T-helper 17 cell (primary cell): ENCODE measurements around the gene FBXO39. TPM values are rescaled to one million over a fixed set of nuclear protein-coding genes. Genes with fewer than 3 reads are reported as not detected.
"Not testable (repeated sequence)": the region's sequence is repeated elsewhere in the genome, so short reads cannot be mapped to it uniquely, and the experiment has no call there.

ENCODE experiments used
- ATAC-seq: fragments of 150-1000 bp; cut with Tn5 transposase; 2 replicates; pipeline ENCODE4 v1.10.0; 2021; ENCODE audit warnings: mild to moderate bottlenecking, moderate library complexity
- DNase-seq, 3 donors: peaks; one replicate each; pipeline versions ENCODE4 v3.0.0 to v3.0.0-alpha.2; 2020 to 2021
- H3K9me3 ChIP-seq: one replicate; pipeline ENCODE4 v1.7.0; 2013; ENCODE audit warnings: low read length, mild to moderate bottlenecking; ENCODE audit not compliant: control insufficient read depth, poor library complexity, severe bottlenecking
- H3K27ac Mint-ChIP-seq: one replicate; pipeline ENCODE4 v1.8.0; 2022; ENCODE audit warnings: mild to moderate bottlenecking, moderate library complexity, mixed read lengths
- H3K27me3 Mint-ChIP-seq: one replicate; pipeline ENCODE4 v1.8.0; 2022; ENCODE audit warnings: mixed read lengths
- H3K36me3 Mint-ChIP-seq: one replicate; pipeline ENCODE4 v1.8.0; 2022; ENCODE audit warnings: low read depth, mixed read lengths
- H3K4me1 Mint-ChIP-seq: one replicate; pipeline ENCODE4 v1.8.0; 2022; ENCODE audit warnings: mild to moderate bottlenecking, mixed read lengths
- H3K4me3 Mint-ChIP-seq: one replicate; pipeline ENCODE4 v1.8.0; 2022; ENCODE audit warnings: mild to moderate bottlenecking, moderate library complexity, mixed read lengths
- total RNA-seq, 4 donors: library from RNA in 2 of 4; stranded (reverse) in 2 of 4; gene quantifications; one replicate each; pipeline ENCODE4 v1.2.3 and lab custom pipeline; 2022 to 2026

FBXO39 gene
- total RNA-seq, 2 donors from 2014 or later = 0.17 to 0.44 TPM

DNA sequence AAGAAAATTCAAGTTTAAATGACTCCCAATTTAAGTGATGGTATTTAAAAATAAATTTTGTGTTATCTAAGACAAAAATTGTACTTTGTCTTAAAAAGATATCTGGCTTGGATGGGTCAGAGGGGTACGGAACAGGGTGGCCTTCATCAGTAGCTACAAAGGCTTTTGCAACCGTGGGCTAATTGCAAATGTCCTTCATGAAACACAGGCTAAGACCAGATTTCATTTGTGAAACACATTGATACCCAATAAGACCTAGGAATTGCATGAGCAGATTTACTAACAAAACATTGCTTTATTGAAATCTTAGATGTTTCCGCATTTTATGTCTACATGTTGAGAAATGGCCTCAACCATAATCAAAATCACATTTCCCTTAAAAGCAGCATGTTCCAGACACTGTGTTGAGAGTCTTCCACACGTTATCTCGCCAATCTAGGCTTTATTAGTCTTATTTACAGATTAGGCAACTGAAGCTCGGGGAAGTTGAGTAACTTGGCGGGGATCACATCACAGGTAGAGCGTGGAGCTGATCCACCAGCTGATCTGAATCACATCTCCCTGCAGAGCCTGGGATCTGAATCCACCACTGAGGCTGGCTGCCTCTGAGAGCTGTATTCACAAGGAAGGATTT lies 21.8 kb downstream of the FBXO39 start:
- Mint-ChIP-seq H3K27ac (no peak overlapping the region), H3K4me1 (no peaks in the 10 kb centered on the region), H3K4me3 (no peak overlapping the region), H3K36me3 (no peaks in the 10 kb centered on the region), H3K27me3 (peaks cover 31% of the 10 kb centered on the region)
- no peak for ATAC-seq
- no peaks in the 10 kb centered on the region for H3K9me3 ChIP-seq
- DNase-seq = no peak

DNA sequence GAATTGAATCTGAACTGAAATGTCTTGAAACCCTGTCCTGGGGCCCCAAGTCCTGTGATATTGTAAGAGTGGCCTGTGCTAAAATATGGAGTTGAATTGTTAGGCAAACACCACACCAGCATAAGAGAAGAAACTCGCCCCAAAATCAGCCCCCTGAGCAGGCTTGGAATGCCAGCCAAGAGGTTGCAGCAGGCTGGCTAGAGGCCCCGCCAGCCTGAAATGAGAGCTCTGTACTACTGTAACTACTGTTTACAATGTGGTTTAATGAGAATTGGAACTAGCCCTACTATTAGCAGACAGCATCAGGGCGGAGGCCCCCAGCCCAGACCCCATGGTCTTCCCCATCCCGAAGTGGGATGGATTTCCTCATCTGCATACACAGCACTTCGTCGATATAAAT lies 23.7 kb downstream of the FBXO39 start:
- H3K36me3 Mint-ChIP-seq = no peaks in the 10 kb centered on the region
- no peaks in the 10 kb centered on the region for H3K4me1 Mint-ChIP-seq
- H3K9me3 ChIP-seq = no peaks in the 10 kb centered on the region
- H3K27me3 Mint-ChIP-seq = peaks cover 22% of the 10 kb centered on the region
- ATAC-seq = no peak
- H3K4me3 Mint-ChIP-seq = no peak overlapping the region
- H3K27ac Mint-ChIP-seq = no peak overlapping the region
- DNase-seq = no peak

DNA sequence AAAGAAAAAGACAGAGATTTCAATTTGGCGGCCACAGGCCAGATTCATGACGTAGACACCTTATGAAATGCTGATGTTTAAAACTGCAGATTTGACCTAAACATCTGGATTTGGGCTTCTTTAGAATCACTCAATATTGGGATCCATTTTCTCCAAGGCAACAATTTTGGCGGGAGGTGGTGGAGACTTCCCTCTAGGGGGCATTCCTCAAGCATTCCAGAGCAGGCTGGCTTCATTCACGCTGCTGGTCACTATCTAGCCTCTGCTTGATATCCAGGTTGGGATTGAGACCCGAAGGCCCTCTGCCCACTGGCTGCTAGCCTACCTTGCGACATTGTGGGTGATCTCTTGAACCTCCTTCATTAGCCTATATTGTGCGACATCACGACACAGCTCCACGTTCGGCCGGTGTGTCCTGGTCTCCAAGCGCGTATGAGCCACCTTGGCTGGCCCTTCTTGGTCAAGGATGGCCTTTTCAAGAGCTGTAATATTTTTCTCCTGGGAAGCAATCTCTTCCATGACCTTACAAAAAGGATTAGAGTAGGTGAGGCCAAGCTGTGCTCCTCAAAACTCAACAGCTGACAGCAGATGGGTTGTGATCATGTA lies 24.5 kb downstream of the FBXO39 start:
- H3K4me3 Mint-ChIP-seq = no peak overlapping the region
- DNase-seq (no peak), ATAC-seq (no peak)
- H3K27ac Mint-ChIP-seq = no peak overlapping the region
- no peaks in the 10 kb centered on the region for H3K9me3 ChIP-seq
- H3K36me3 Mint-ChIP-seq = no peaks in the 10 kb centered on the region
- no peaks in the 10 kb centered on the region for H3K4me1 Mint-ChIP-seq
- H3K27me3 Mint-ChIP-seq = peaks cover 22% of the 10 kb centered on the region

DNA sequence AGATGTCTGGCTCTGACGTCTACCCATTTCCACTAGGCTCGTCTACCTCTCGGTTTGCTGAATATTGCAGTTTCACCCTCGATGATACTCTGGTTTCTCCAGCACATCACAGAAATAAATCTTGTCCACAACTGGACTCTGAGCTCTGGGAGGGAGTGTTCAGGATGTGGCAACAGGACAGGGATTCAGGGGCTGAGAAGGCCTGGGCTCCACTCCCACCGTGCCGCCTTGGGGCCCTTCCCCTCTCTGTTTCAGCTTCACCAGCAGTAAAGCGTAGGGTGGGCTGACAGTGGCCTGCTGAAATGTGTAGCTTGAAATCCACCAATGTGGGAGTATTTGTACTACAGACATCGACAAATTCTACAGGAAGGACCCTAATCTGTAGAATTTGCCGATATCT lies 35.5 kb downstream of the FBXO39 start:
- H3K27ac Mint-ChIP-seq = no peak overlapping the region
- no peaks in the 10 kb centered on the region for H3K4me1 Mint-ChIP-seq
- ATAC-seq = no peak
- H3K36me3 Mint-ChIP-seq = peaks cover 5% of the 10 kb centered on the region
- peaks cover 39% of the 10 kb centered on the region for H3K27me3 Mint-ChIP-seq
- DNase-seq = no peak
- no peak overlapping the region for H3K4me3 Mint-ChIP-seq
- no peaks in the 10 kb centered on the region for H3K9me3 ChIP-seq

DNA sequence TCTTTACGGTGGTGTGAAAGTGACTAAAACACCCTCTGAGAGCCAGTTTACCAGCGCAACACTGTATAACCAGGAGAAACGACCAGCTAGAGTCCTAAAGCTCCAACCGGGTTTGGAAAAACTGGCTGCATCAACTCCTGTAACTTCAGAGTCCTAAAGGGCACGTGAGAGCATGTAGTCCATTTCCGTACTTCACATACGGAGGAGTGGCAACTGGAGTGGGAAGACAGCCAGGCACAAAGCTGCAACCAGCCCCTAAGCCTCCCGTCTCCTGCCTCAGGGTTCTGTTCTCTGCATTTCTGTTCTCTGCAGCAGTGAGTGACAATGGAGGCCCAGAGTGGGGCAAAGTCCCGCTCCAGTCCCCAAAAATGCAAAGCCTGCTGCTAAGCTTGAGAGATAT lies 36.3 kb downstream of the FBXO39 start:
- ATAC-seq (no peak), DNase-seq (no peak)
- Mint-ChIP-seq H3K4me3 (no peak overlapping the region), H3K36me3 (peaks cover 3% of the 10 kb centered on the region), H3K4me1 (no peaks in the 10 kb centered on the region), H3K27me3 (peaks cover 39% of the 10 kb centered on the region), H3K27ac (no peak overlapping the region)
- no peaks in the 10 kb centered on the region for H3K9me3 ChIP-seq

DNA sequence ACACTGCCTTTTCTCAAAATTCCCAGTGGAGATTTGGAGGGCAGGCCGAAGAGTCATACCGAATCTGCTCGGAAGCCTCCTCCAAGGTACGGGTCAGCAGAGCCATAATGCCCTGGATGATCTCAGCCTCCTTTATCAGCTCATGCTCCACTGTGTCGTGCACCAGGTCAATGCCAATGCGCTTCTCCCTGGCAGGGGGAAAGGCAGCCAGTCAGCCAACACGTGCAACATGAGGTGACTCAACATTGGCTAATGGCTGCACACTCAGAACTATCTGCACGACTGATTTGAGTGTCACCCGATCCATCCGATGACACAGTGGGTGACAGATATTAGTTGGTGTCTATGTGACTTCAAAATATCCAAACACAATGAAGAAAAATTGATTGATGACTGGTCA lies 39.8 kb downstream of the FBXO39 start:
- H3K4me3 Mint-ChIP-seq = no peak overlapping the region
- no peak for ATAC-seq

DNA sequence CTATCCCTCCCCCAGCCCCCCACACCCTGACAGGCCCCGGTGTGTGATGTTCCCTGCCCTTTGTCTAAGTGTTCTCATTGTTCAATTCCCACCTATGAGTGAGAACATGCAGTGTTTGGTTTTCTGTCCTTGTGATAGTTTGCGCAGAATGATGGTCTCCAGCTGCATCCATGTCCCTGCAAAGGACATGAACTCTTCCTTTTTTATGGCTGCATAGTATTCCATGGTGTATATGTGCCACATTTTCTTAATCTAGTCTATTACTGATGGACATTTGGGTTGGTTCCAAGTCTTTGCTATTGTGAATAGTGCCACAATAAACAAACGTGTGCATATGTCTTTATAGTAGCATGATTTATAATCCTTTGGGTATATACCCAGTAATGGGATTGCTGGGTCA lies 40.4 kb downstream of the FBXO39 start:
- H3K4me1 Mint-ChIP-seq, H3K27ac Mint-ChIP-seq, DNase-seq, H3K4me3 Mint-ChIP-seq, H3K9me3 ChIP-seq, ATAC-seq, H3K36me3 Mint-ChIP-seq: not testable (repeated sequence)
- peaks cover 54% of the 10 kb centered on the region for H3K27me3 Mint-ChIP-seq

More for the DNA sequence above, 39.8 kb downstream of the FBXO39 start:
- no peak for DNase-seq
- no peaks in the 10 kb centered on the region for H3K9me3 ChIP-seq
- Mint-ChIP-seq H3K36me3 (peaks cover 3% of the 10 kb centered on the region), H3K27ac (no peak overlapping the region), H3K4me1 (no peaks in the 10 kb centered on the region), H3K27me3 (peaks cover 53% of the 10 kb centered on the region)

DNA sequence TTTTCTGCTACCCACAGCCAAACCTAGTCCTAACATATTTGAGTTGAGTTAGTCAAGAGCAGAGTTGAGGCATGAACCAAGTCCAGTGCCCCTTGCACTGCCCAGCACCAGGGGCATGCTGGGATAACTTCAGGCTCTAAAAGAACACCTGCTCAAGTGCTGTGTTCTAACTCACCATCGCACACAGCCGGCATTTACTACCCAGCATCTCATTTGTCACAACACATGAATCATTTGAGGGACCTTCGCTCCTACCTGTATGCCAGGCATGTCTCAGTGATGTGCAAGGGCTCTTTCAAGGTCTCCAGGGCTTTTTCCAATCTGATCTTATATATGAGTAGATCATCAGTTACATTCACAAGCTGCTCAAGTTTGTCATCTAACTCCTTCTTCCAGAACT lies 42.9 kb downstream of the FBXO39 start:
- Mint-ChIP-seq H3K27ac (no peak overlapping the region), H3K4me3 (no peak overlapping the region), H3K4me1 (no peaks in the 10 kb centered on the region), H3K36me3 (no peaks in the 10 kb centered on the region), H3K27me3 (peaks cover 54% of the 10 kb centered on the region)
- DNase-seq (no peak), ATAC-seq (no peak)
- no peaks in the 10 kb centered on the region for H3K9me3 ChIP-seq

DNA sequence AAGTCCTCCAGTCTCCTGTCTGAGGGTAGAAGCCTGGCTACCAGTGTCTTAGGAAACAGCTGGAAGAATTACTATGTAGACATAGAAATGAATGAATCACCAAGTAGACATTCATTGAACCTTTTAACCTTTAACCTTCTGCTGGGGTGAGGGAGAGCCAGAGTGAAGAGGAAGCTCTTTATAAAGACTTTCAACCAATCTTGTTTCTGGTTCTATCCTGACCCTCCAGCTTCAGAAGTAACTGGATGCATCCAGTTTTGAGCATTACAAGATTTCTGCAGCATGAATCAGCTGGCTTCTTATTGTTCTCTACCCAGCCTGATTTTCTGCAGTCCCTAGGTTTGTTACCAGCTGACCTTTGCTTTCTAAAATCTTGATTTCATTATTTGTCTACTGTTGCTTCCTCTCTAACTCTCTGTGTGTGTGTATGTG lies 47.0 kb downstream of the FBXO39 start:
- H3K4me3 Mint-ChIP-seq = no peak overlapping the region
- no peak overlapping the region for H3K27ac Mint-ChIP-seq
- DNase-seq = no peak
- peaks cover 65% of the 10 kb centered on the region for H3K27me3 Mint-ChIP-seq
- H3K4me1 Mint-ChIP-seq = no peaks in the 10 kb centered on the region
- no peak for ATAC-seq
- no peaks in the 10 kb centered on the region for H3K9me3 ChIP-seq
- H3K36me3 Mint-ChIP-seq = peaks cover 2% of the 10 kb centered on the region

DNA sequence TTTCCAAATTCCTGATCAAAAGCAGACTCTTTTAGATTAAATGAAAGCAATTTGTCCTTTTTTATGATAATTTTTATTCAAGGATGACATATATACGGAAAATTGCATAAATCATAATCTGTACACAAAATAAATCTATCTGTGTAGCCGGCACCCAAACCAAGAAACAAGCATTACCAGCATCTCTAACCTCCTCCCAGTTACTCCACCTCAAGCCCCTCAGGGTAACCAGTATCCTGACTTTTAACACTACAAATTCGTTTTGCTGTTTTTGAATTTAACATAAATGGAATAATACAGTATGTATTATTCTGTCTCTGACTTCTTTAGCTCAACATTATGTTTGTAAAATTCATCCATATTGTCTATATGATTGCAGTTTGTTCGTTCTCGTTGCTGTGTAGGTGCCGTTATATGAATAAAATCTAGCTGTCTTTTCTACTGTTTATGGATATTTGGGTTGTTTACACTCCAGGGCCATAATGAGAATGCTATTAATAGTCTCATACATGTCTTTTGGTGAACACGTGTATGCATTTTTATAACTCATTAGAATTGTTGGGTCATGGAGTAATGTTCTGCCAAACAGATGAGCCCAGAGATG lies 54.5 kb downstream of the FBXO39 start:
- H3K4me3 Mint-ChIP-seq = peak overlapping the region; percentile 32
- H3K27me3 Mint-ChIP-seq = peaks cover 75% of the 10 kb centered on the region
- peaks cover 3% of the 10 kb centered on the region for H3K36me3 Mint-ChIP-seq

DNA sequence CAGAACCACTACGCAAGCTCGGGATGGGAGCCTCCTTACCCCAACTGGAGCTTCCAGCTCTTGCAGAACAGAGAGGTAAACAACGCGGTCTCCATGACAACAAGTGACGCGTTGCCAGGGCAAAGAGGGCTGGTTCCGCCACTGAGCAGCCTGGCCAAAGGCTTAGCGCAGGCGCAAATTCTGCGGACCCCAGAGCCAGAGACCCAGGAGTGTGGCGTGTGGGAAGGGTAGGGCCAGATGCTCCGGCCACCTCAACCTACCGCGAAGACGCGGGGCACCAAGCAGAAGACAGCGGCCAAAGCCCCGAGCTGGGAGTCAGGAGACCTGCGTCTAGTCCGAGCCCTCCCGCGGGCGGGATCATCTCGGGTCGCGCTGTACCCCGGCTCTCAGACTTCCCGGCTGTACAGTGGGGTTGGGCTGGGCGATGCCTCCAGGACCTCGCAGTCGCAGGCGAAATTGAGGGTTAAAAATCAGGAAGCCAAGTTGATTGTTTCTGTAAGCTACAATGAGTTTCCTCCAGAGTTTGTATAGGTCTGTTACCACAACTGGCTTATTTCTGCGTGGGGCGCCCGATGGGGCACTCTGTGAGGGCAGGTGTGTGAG lies 55.7 kb downstream of the FBXO39 start, which contains the start of gene TEKT1:
TEKT1 (minus strand) TSS at position 69 of the 603 bp plus-strand sequence. CDS start 1,353 bp downstream, outside the sequence.
- peak; percentile 95 for ATAC-seq
- peaks cover 14% of the 10 kb centered on the region for H3K4me1 Mint-ChIP-seq
- H3K27ac Mint-ChIP-seq = peak within 1 kb of the TSS; percentile 94
- H3K9me3 ChIP-seq = no peaks in the 10 kb centered on the region
- H3K27me3 Mint-ChIP-seq = peaks cover 78% of the 10 kb centered on the region
- H3K36me3 Mint-ChIP-seq = peaks cover 2% of the 10 kb centered on the region
- peak within 1 kb of the TSS; percentile 84 for H3K4me3 Mint-ChIP-seq
- peak; percentile 25 to 68 (median 49) for DNase-seq

More for the DNA sequence above, 54.5 kb downstream of the FBXO39 start:
- no peak for DNase-seq
- no peaks in the 10 kb centered on the region for H3K9me3 ChIP-seq
- no peak for ATAC-seq
- H3K4me1 Mint-ChIP-seq = peaks cover 14% of the 10 kb centered on the region
- peak overlapping the region; percentile 94 for H3K27ac Mint-ChIP-seq
